WTC11 (cell line): Measurements from ENCODE around the gene CCDC182. TPM values are rescaled to one million over a fixed set of nuclear protein-coding genes. Genes with fewer than 3 reads are reported as not detected.

Experiments
- ATAC-seq: fragments of 200-7000 bp; cut with Tn5 transposase; 2 replicates; pipeline ENCODE4 v1.10.0; 2021; ENCODE audit warnings: mild to moderate bottlenecking, moderate library complexity
- CTCF ChIA-PET: fragments of 300-600 bp; sonication (Branson Sonifier 250); formaldehyde crosslinking; loops from one replicate; lab custom pipeline; 2021; ENCODE audit warnings: antibody characterized with exemption; lab: Charles Lee
- POLR2A ChIA-PET: fragments of 350-600 bp; sonication (Branson Sonifier 250); formaldehyde crosslinking; loops from one replicate; lab custom pipeline; 2021; ENCODE audit warnings: antibody characterized with exemption; lab: Charles Lee
- DNase-seq: peaks from one replicate; pipeline ENCODE4 v3.0.0; 2021; ENCODE audit warnings: low spot score
- H3K27ac Mint-ChIP-seq: 2 replicates; pipeline ENCODE4 v1.8.0; 2021; ENCODE audit warnings: mixed read lengths
- H3K27me3 Mint-ChIP-seq: 2 replicates; pipeline ENCODE4 v1.8.0; 2021; ENCODE audit warnings: low read depth, mild to moderate bottlenecking, moderate library complexity, mixed read lengths
- H3K36me3 Mint-ChIP-seq: 2 replicates; pipeline ENCODE4 v1.8.0; 2021; ENCODE audit warnings: mixed read lengths
- H3K4me1 Mint-ChIP-seq: 2 replicates; pipeline ENCODE4 v1.8.0; 2022; ENCODE audit warnings: mixed read lengths
- H3K4me3 Mint-ChIP-seq: 2 replicates; pipeline ENCODE4 v1.8.0; 2021; ENCODE audit warnings: mild to moderate bottlenecking, moderate library complexity, mixed read lengths
- H3K9me3 Mint-ChIP-seq: 2 replicates; pipeline ENCODE4 v1.8.0; 2021; ENCODE audit warnings: mixed read lengths
- CBFB ChIP-seq: sonication (generic); formaldehyde crosslinking; IDR thresholded peaks from 2 replicates; pipeline ENCODE4 v1.8.1; 2022; ENCODE audit warnings: mild to moderate bottlenecking, low read depth, missing genetic modification reagents
- CREM ChIP-seq: sonication (generic); formaldehyde crosslinking; IDR thresholded peaks from 2 replicates; pipeline ENCODE4 v1.8.1; 2022; ENCODE audit warnings: mild to moderate bottlenecking, missing genetic modification reagents, moderate library complexity
- EMX1 ChIP-seq: fragments of 250-450 bp; sonication (Bioruptor Pico); IDR thresholded peaks from 2 replicates; pipeline ENCODE4 v1.8.0; 2021; ENCODE audit warnings: mild to moderate bottlenecking
- ERG ChIP-seq: fragments of 250-450 bp; sonication (Bioruptor Pico); IDR thresholded peaks from 2 replicates; pipeline ENCODE4 v1.8.0; 2021; ENCODE audit warnings: mild to moderate bottlenecking
- FOXJ3 ChIP-seq: sonication (generic); formaldehyde crosslinking; IDR thresholded peaks from 2 replicates; pipeline ENCODE4 v1.9.0; 2021; ENCODE audit warnings: missing genetic modification reagents, mild to moderate bottlenecking, borderline replicate concordance
- HMGA2 ChIP-seq: fragments of 250-450 bp; sonication (Bioruptor Pico); IDR thresholded peaks from 2 replicates; pipeline ENCODE4 v1.4.0; 2021; ENCODE audit warnings: mild to moderate bottlenecking, moderate library complexity
- HMGXB4 ChIP-seq: sonication (generic); formaldehyde crosslinking; IDR thresholded peaks from 2 replicates; pipeline ENCODE4 v1.8.1; 2023; ENCODE audit warnings: mild to moderate bottlenecking, moderate library complexity, missing genetic modification reagents
- JAZF1 ChIP-seq: fragments of 250-450 bp; sonication (Bioruptor Pico); IDR thresholded peaks from 2 replicates; pipeline ENCODE4 v1.9.0; 2021; ENCODE audit warnings: moderate library complexity, mild to moderate bottlenecking, inconsistent platforms
- MXD4 ChIP-seq: fragments of 250-450 bp; sonication (Bioruptor Pico); IDR thresholded peaks from 2 replicates; pipeline ENCODE4 v1.8.0; 2021; ENCODE audit warnings: mild to moderate bottlenecking, moderate library complexity, borderline replicate concordance
- NFATC4 ChIP-seq: fragments of 250-450 bp; sonication (Bioruptor Pico); IDR thresholded peaks from 2 replicates; pipeline ENCODE4 v1.9.0; 2021; ENCODE audit warnings: mild to moderate bottlenecking
- PRDM15 ChIP-seq: sonication (generic); formaldehyde crosslinking; IDR thresholded peaks from 2 replicates; pipeline ENCODE4 v1.8.0; 2022; ENCODE audit warnings: missing genetic modification reagents
- PRRX2 ChIP-seq: fragments of 250-450 bp; sonication (Bioruptor Pico); IDR thresholded peaks from 2 replicates; pipeline ENCODE4 v1.8.0; 2021; ENCODE audit warnings: mild to moderate bottlenecking
- RORB ChIP-seq: fragments of 250-450 bp; sonication (Bioruptor Pico); IDR thresholded peaks from 2 replicates; pipeline ENCODE4 v1.9.0; 2021; ENCODE audit warnings: mild to moderate bottlenecking
- STAT6 ChIP-seq: sonication (generic); formaldehyde crosslinking; conservative IDR thresholded peaks from 2 replicates; pipeline ENCODE4 v1.8.1; 2023; ENCODE audit warnings: mild to moderate bottlenecking, low read depth, missing genetic modification reagents, moderate library complexity
- TEAD4 ChIP-seq: sonication (generic); formaldehyde crosslinking; IDR thresholded peaks from 2 replicates; pipeline ENCODE4 v1.8.0; 2022; ENCODE audit warnings: mild to moderate bottlenecking, missing genetic modification reagents
- USF1 ChIP-seq: sonication (generic); formaldehyde crosslinking; IDR thresholded peaks from 2 replicates; pipeline ENCODE4 v1.8.0; 2022; ENCODE audit warnings: mild to moderate bottlenecking, missing genetic modification reagents
- ZNF263 ChIP-seq: sonication (generic); formaldehyde crosslinking; IDR thresholded peaks from 2 replicates; pipeline ENCODE4 v1.8.1; 2022; ENCODE audit warnings: low read depth, mild to moderate bottlenecking, moderate library complexity, missing genetic modification reagents
- ZNF281 ChIP-seq: sonication (generic); formaldehyde crosslinking; IDR thresholded peaks from 2 replicates; pipeline ENCODE4 v1.8.0; 2023; ENCODE audit warnings: mild to moderate bottlenecking, missing genetic modification reagents
- ZNF416 ChIP-seq: fragments of 250-450 bp; sonication (Bioruptor Pico); IDR thresholded peaks from 2 replicates; pipeline ENCODE4 v1.9.0; 2021; ENCODE audit warnings: mild to moderate bottlenecking, inconsistent platforms
- ZNF671 ChIP-seq: fragments of 250-450 bp; sonication (Bioruptor Pico); IDR thresholded peaks from 2 replicates; pipeline ENCODE4 v1.8.0; 2021; ENCODE audit warnings: mild to moderate bottlenecking
- total RNA-seq: library from RNA; stranded (reverse); gene quantifications from 3 replicates; pipeline ENCODE4 v1.2.3, GENCODE V29; 2021

Gene CCDC182
- total RNA-seq, 1 experiment from 2014 or later, result not detected

- Mint-ChIP-seq H3K4me1 (peaks cover 19% of the 10 kb centered on the region), H3K36me3 (no peaks in the 10 kb centered on the region)
- TF ChIP-seq CREM (CRISPR knock-in tag) (no peak), NFATC4 (CRISPR knock-in tag) (no peak), RORB (CRISPR knock-in tag) (no peak), TEAD4 (CRISPR knock-in tag) (no peak), ZNF263 (no peak), ZNF671 (CRISPR knock-in tag) (no peak), PRRX2 (CRISPR knock-in tag) (no peak), USF1 (CRISPR knock-in tag) (no peak), STAT6 (CRISPR knock-in tag) (no peak), ZNF281 (CRISPR knock-in tag) (no peak)
- TF ChIP-seq, all 79 proteins: peak for 0
- ATAC-seq (no peak), DNase-seq (no peak)
- H3K4me3 Mint-ChIP-seq, result no peak overlapping the region
- H3K9me3 Mint-ChIP-seq, result no peaks in the 10 kb centered on the region
- H3K27ac Mint-ChIP-seq, result no peak overlapping the region
- H3K27me3 Mint-ChIP-seq, result peaks cover 10% of the 10 kb centered on the region
- POLR2A ChIA-PET, result no interaction called here
- CTCF ChIA-PET, result interaction anchor here (1.9 kb wide), 1 partner anchor 126 kb away, joined by 12 read pairs; no protein-coding TSS in a partner anchor
Measured at GRCh38 chr17:57706761-57707160, 38.3 kb downstream of the CCDC182 start.

- no peak overlapping the region for H3K27ac Mint-ChIP-seq
- CTCF ChIA-PET, result interaction anchor here (0.9 kb wide), 2 partner anchors 20 to 34 kb away, joined by 3 to 5 read pairs; no protein-coding TSS in a partner anchor
- H3K27me3 Mint-ChIP-seq, result peaks cover 10% of the 10 kb centered on the region
- DNase-seq (no peak), ATAC-seq (no peak)
- H3K36me3 Mint-ChIP-seq, result no peaks in the 10 kb centered on the region
- peaks cover 19% of the 10 kb centered on the region for H3K4me1 Mint-ChIP-seq
- no peak overlapping the region for H3K4me3 Mint-ChIP-seq
- POLR2A ChIA-PET, result no interaction called here
- no peaks in the 10 kb centered on the region for H3K9me3 Mint-ChIP-seq
- TF ChIP-seq HMGXB4 (CRISPR knock-in tag) (no peak), PRDM15 (CRISPR knock-in tag) (no peak), CBFB (CRISPR knock-in tag) (no peak), JAZF1 (CRISPR knock-in tag) (no peak), MXD4 (CRISPR knock-in tag) (no peak), FOXJ3 (CRISPR knock-in tag) (no peak), ERG (CRISPR knock-in tag) (no peak), EMX1 (CRISPR knock-in tag) (no peak), USF1 (CRISPR knock-in tag) (no peak), ZNF416 (CRISPR knock-in tag) (no peak), HMGA2 (CRISPR knock-in tag) (no peak), TEAD4 (CRISPR knock-in tag) (no peak)
Measured at GRCh38 chr17:57705921-57706695, 39.0 kb downstream of the CCDC182 start.
